Left colon (tissue), 2 donors: ENCODE data around the gene MGAT2. TPM values are rescaled to one million over a fixed set of nuclear protein-coding genes. Genes with fewer than 3 reads are reported as not detected.
"Not testable (repeated sequence)": the region's sequence is repeated elsewhere in the genome, so short reads cannot be mapped to it uniquely, and the experiment has no call there.

Source experiments
- ATAC-seq: fragments of 200-7000 bp; cut with Tn5 transposase; one replicate; pipeline ENCODE4 v1.9.1; 2020; ENCODE audit warnings: mild to moderate bottlenecking, moderate library complexity
- DNase-seq, 2 donors: peaks; one replicate each; pipeline ENCODE4 v3.0.0-alpha.2; 2020
- intact Hi-C, 2 donors: fragments of 100-400 bp; cut with DNase I in 1 of 2; cut with micrococcal nuclease in 1 of 2; formaldehyde crosslinking; loops; one replicate each; pipeline versions ENCODE4 v1.11.2 to v1.14.0; 2022; cut with DNase I, micrococcal nuclease
- total RNA-seq, 2 donors: library from RNA; stranded (reverse); fragmentation: NEBNext Ultra II Directional; extraction: Animal tissue kit (Norgen Biotek cat#: 25700); gene quantifications; one replicate each; pipeline ENCODE4 v1.2.1, GENCODE V29; 2021
- donor health status: DM: no; HTN: no; CAD: no.
- donor health status: DM: yes; HTN: yes; CAD: no.

MGAT2 gene
- total RNA-seq, 2 donors from 2014 or later = 50.5 to 70.4 TPM

GRCh38 chr14:49637534-49638078 lies 17.0 kb downstream of the MGAT2 start:
- ATAC-seq = no peak
- no peak for DNase-seq
- intact Hi-C loops = loop anchor here (10.0 kb wide), 1 partner anchor 57 kb away; the partner anchor contains the start of gene KLHDC1 (in 2 of the 2)

GRCh38 chr14:49640540-49641417 lies 20.2 kb downstream of the MGAT2 start:
- DNase-seq (no peak), ATAC-seq (no peak)
- intact Hi-C loops = no loop called here

DNA sequence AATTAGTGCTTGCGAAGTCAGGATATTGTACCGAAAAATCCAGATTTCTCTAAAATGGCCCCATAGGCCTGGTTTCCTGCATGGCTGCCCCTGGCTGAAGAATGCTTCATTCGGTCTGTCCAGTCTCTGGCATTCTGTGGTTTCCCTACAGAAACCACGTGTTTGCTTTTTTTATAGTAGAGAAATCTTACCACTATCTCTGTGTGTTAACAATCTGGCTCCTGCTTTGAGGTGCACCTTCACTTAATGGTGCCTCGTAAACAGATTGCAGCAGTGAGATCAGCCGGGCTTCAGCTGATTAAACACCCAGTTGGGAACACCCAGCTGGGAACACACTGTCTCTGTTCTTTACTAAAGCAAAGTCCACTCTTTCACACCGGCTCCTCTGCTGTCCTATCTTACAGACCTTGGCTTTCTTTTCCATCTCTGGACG lies 21.1 kb downstream of the MGAT2 start:
- DNase-seq (peak; percentile 61 to 88), ATAC-seq (peak; percentile 98)
- intact Hi-C loops = no loop called here

DNA sequence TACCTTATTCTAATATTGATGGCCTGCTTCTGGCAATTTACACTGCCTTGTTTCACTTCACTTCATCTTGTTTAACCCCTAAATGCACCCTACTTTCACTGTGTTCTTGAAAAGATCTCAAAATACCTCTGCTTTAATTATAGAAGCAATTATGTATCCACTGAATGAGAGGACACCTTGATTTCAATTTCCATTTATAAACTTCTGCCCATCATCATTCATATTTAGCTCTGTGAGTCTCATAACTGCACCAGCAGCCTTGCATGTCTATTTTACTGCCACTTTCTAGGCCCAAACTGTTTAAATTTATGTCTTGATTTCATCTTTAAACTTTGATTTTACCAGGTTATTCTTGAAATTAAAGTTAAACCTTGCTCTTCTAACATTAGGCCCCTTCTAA lies 21.6 kb downstream of the MGAT2 start:
- no peak for DNase-seq
- no peak for ATAC-seq
- intact Hi-C loops = no loop called here

DNA sequence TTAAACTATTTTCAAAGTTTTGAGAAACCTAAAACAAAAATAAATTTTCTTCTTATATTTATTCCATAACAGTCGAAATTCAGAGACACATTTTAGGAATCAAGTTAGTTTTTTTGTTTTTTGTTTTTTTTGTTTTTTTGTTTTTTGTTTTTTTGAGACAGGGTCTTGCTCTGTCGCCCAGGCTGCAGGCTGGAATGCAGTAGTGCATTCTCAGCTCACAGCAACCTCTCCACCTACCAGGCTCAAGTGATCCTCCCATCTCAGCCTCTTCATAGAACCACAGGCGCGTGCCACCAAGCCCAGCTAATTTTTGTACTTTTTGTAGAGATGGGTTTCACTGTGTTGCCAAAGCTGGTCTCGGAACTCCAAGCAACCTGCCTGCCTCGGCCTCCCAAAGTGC lies 32.9 kb downstream of the MGAT2 start:
- no peak for DNase-seq
- no peak for ATAC-seq
- intact Hi-C loops = no loop called here

DNA sequence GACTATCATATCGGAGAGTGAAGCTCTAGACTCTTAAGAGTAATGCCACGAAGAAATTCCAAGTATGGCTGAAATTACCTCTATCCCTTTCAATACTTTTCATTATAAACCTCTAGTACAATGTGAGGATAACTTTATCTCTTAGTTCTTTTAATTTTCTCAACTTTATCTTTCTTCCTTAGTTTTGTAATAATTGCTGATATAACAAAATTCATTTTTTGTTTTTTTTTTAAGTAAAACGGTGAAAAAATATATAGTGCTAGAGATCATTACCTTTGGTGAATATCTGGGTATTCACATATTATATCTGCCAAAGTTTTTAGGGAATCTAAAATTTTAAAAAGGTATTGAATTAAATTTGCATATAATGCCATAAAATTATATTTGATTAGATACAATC lies 33.9 kb downstream of the MGAT2 start:
- no peak for ATAC-seq
- intact Hi-C loops = no loop called here
- DNase-seq = no peak

DNA sequence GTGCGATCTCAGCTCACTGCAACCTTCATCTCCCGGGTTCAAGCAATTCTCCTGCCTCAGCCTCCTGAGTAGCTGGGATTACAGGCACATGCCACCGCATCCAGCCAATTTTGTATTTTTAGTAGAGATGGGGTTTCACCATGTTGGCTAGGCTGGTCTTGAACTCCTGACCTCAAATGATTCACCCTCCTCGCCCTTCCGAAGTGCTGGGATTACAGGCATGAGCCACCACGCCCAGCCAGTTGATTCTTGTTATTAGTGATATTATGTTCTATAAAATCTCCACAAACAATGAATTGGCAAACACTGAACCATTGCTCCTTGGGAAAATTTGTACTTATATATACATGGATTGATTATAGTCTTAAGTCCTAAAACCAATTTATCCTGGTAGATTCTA lies 36.9 kb downstream of the MGAT2 start:
- DNase-seq, ATAC-seq, intact Hi-C loops: not testable (repeated sequence)

DNA sequence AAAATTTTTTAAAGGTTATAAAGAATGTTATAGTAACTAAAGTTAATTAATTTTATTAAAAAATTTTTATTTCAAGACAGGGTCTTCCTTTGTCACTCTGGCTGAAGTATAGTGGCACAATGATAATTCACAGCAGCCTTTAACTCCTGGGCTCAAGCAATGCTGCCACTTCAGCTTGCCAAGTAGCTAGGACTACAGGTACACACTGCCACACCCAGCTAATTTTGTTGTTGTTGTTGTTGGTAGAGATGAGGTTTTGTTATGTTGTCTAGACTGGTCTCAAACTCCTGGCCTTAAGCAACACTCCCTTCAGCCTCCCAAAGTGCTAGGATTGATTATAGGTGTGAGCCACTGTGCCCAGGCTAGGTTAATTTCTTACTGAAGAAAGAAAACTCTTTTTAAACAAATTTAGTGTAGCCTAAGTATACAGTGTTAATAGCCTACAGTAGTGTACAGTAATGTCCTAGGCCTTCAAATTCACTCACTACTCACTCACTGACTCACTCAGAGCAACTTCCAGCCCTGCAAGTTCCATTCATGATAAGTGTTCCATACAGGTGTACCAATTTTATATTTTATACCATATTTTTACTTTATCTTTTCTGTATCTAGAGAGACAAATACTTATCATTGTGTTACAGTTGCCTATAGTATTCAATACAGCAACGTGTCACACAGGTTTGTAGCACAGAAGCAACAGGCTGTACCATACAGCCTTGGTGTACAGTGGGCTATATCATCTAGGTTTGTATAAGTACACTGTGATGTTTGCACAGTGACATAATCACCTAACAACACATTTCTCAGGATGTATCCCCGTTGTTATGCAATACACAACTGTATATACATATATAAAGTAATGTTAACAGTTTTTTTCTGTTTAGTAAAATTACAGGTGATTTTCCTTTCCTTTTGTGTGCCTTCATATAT lies 39.2 kb downstream of the MGAT2 start:
- ATAC-seq (peak; percentile 96), DNase-seq (no peak)
- intact Hi-C loops = no loop called here

DNA sequence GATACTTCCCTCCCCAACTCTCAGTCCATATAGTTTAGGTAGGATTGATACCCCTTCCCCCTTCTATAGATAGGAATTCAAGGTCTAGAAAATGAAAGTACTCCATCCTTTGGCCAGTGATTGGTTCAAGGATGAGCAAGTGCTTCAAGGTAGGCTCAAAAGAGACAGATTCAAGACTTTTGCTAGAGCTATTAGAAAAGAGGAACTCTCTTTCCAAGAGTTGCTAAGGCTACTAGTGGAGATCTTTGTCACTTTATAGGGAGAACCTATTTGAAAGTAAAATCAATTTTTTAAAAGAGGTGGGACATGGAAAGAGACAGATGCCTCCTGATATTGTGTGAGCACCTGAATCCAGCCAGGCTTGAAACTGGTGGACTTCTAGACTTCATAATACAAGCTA lies 49.9 kb downstream of the MGAT2 start:
- DNase-seq (no peak), ATAC-seq (no peak)
- intact Hi-C loops = no loop called here

Other genes with a start within 250 kb of the MGAT2 start
- gene RPS29, start 34.4 kb upstream of the MGAT2 start, total RNA-seq = 1,000 to 10,000 TPM; 1,252 to 1,368 TPM
- 10 to 100 TPM; 18.2 to 26.7 TPM for gene LRR1, start 21.9 kb upstream of the MGAT2 start, total RNA-seq
- gene RPL36AL, start 173 bp upstream of the MGAT2 start, total RNA-seq = 100 to 1,000 TPM; 195 to 213 TPM
- 10 to 100 TPM in 1 of 2 donors, 1 to 10 TPM in 1; 7.7 to 13.5 TPM for gene DNAAF2, start 14.4 kb downstream of the MGAT2 start, total RNA-seq
- 1 to 10 TPM; 2.5 to 7.8 TPM for gene POLE2, start 67.4 kb downstream of the MGAT2 start, total RNA-seq
- gene KLHDC1, start 72.3 kb downstream of the MGAT2 start, total RNA-seq = 1 to 10 TPM; 3.3 to 3.7 TPM
- gene KLHDC2, start 147.4 kb downstream of the MGAT2 start, total RNA-seq = 10 to 100 TPM; 70.6 to 71.3 TPM
- gene NEMF, start 232.0 kb downstream of the MGAT2 start, total RNA-seq = 10 to 100 TPM; 53.2 to 62.1 TPM